Tibial nerve (tissue), 4 donors: Measurements from ENCODE around the gene LIPA. TPM values are rescaled to one million over a fixed set of nuclear protein-coding genes. Genes with fewer than 3 reads are reported as not detected.

Experiments
- DNase-seq, 2 donors: peaks; one replicate each; pipeline ENCODE4 v3.0.0-alpha.2; 2019; ENCODE audit warnings: low spot score in 2 of 2
- H3K27ac ChIP-seq, 4 donors: fragments of 200-600 bp; sonication (generic) in 3 of 4; one replicate each; pipeline ENCODE4 v1.5.1; 2017 to 2019; ENCODE audit warnings: mild to moderate bottlenecking in 1 of 4
- H3K27me3 ChIP-seq, 2 donors: fragments of 200-600 bp; sonication (generic) in 1 of 2; one replicate each; pipeline versions ENCODE4 v1.5.1 to v1.6.0; 2017 to 2019
- H3K36me3 ChIP-seq, 3 donors: fragments of 200-600 bp; sonication (generic); one replicate each; pipeline ENCODE4 v1.5.1; 2018 to 2019
- H3K4me1 ChIP-seq, 4 donors: fragments of 200-600 bp; sonication (generic) in 3 of 4; one replicate each; pipeline ENCODE4 v1.5.1; 2017 to 2019
- H3K4me3 ChIP-seq, 4 donors: fragments of 200-600 bp; sonication (generic) in 3 of 4; one replicate each; pipeline ENCODE4 v1.5.1; 2017 to 2019; ENCODE audit warnings: mild to moderate bottlenecking in 1 of 4, moderate library complexity in 1 of 4
- H3K9me3 ChIP-seq, 4 donors: fragments of 200-600 bp; sonication (generic) in 3 of 4; one replicate each; pipeline ENCODE4 v1.5.1; 2017 to 2019
- EP300 ChIP-seq, 2 donors: sonication (generic); formaldehyde crosslinking; IDR thresholded peaks; one replicate each; pipeline ENCODE4 v1.6.1; 2017; ENCODE audit warnings: antibody characterized with exemption in 2 of 2, mild to moderate bottlenecking in 1 of 2
- POLR2A ChIP-seq, 2 donors: fragments of 450-650 bp; IDR thresholded peaks; one replicate each; pipeline ENCODE4 v1.6.1; 2017; ENCODE audit warnings: antibody characterized with exemption in 2 of 2, mild to moderate bottlenecking in 2 of 2, moderate library complexity in 2 of 2
- WGBS, 2 donors: methylation state at CpG; one replicate each; pipeline ENCODE4 v1.1.5; 2018; 5-methylcytosine and 5-hydroxymethylcytosine counted together
- total RNA-seq, 4 donors: library from RNA; depleted of rRNA; stranded (reverse); fragments of >200 nt; gene quantifications; one replicate each; pipeline ENCODE4 v1.1.0, GENCODE V29; 2016
- TF ChIP-seq, protein P1 (sequence below), 5 experiments: fragments of 200-600 bp in 3 of 5; fragments of 450-650 bp in 2 of 5; sonication (generic) in 3 of 5; IDR thresholded peaks; one replicate each; pipeline ENCODE4 v1.5.1; 2016 to 2019; ENCODE audit warnings: antibody characterized with exemption in 5 of 5, mild to moderate bottlenecking in 3 of 5, moderate library complexity in 2 of 5

Gene LIPA
- total RNA-seq, 4 donors from 2014 or later: 36.6 to 57.9 (median 39.5) TPM

DNA sequence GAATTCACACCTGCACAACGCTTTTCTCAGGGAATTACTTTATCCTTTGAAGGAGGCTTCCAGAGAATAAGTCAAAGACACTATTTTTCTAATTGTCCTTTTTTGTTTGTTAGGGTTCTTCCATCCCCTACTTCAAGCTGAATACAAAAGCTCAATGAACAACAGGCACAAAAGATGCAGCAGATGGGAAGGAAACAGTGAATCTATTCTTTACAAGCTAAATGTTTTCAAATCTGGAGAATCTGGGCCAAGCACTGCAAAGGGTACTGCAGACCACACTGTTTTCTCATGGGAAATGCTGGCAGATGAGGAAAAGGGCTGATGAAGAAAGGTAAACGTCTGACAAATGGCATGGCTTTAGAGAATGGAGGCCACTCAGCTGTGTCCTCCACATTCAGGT is 18.5 kb downstream of the LIPA start:
- WGBS, 2 donors: 50 to 56% methylated on average over 2 of the region's 2 CpGs
- Histone ChIP-seq H3K36me3 (peaks cover 0 to 26% (median 0%) of the 10 kb centered on the region in 3 donors), H3K4me3 (no peak overlapping the region), H3K27ac (no peak overlapping the region), H3K27me3 (no peaks in the 10 kb centered on the region), H3K4me1 (peaks cover 0 to 8% (median 2%) of the 10 kb centered on the region in 4 donors), H3K9me3 (no peaks in the 10 kb centered on the region)
- TF ChIP-seq POLR2A (IDR thresholded peaks at IDR 0.05): no peak
- TF ChIP-seq, protein P1, sequence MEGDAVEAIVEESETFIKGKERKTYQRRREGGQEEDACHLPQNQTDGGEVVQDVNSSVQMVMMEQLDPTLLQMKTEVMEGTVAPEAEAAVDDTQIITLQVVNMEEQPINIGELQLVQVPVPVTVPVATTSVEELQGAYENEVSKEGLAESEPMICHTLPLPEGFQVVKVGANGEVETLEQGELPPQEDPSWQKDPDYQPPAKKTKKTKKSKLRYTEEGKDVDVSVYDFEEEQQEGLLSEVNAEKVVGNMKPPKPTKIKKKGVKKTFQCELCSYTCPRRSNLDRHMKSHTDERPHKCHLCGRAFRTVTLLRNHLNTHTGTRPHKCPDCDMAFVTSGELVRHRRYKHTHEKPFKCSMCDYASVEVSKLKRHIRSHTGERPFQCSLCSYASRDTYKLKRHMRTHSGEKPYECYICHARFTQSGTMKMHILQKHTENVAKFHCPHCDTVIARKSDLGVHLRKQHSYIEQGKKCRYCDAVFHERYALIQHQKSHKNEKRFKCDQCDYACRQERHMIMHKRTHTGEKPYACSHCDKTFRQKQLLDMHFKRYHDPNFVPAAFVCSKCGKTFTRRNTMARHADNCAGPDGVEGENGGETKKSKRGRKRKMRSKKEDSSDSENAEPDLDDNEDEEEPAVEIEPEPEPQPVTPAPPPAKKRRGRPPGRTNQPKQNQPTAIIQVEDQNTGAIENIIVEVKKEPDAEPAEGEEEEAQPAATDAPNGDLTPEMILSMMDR (IDR thresholded peaks at IDR 0.05): no peak
- no peak for TF ChIP-seq EP300 (IDR thresholded peaks at IDR 0.05)
- DNase-seq: no peak

DNA sequence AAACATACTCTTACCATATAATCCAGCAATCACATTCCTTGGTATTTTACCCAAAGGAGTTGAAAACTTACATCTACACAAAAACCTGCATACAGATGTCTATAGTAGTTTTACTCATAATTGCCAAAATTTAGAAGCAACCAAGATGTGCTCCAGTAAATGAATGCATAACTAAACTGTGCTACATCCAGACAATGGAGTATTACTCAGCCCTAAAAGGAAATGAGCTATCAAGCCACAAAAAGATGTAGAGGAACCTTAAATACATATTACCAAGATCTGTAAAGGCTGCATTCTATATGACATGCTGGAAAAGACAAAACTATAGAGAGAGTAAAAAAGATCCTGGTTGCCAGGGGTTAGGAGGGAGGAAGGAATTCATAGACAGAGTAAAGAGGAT is 22.6 kb downstream of the LIPA start:
- TF ChIP-seq EP300 (IDR thresholded peaks at IDR 0.05): no peak
- H3K4me1 ChIP-seq: peaks cover 0 to 19% (median 0%) of the 10 kb centered on the region in 4 donors
- DNase-seq: no peak
- no peak overlapping the region for H3K4me3 ChIP-seq
- no peaks in the 10 kb centered on the region for H3K9me3 ChIP-seq
- no peaks in the 10 kb centered on the region for H3K27me3 ChIP-seq
- H3K36me3 ChIP-seq: peaks cover 0 to 27% (median 0%) of the 10 kb centered on the region in 3 donors
- no peak overlapping the region for H3K27ac ChIP-seq

DNA sequence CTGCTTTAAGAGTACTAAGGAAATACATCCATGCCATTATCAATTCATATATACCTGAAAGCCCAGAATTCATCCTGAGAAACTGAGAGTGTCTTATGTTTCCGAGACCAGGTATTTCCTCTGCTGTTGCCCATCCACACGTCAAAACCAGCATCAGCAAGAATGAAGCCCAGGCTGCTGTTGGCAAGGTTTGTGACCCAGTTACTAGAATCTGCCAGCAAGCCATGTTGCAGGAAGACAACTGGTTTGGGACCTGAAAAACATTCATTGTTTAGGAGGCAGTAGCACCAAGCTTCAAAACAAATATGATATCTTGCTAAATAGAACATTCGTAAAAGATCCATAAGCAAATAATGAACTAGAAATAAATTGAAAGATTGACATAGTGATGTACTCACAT is 23.4 kb downstream of the LIPA start:
- 89 to 91% methylated on average over 3 of the region's 3 CpGs for WGBS, 2 donors
- Histone ChIP-seq H3K9me3 (no peaks in the 10 kb centered on the region), H3K27me3 (no peaks in the 10 kb centered on the region), H3K27ac (no peak overlapping the region), H3K4me3 (no peak overlapping the region), H3K4me1 (peaks cover 0 to 18% (median 0%) of the 10 kb centered on the region in 4 donors), H3K36me3 (peaks cover 0 to 26% (median 0%) of the 10 kb centered on the region in 3 donors)
- TF ChIP-seq, protein P1 (IDR thresholded peaks at IDR 0.05): no peak
- TF ChIP-seq EP300 (IDR thresholded peaks at IDR 0.05): no peak
- no peak for TF ChIP-seq POLR2A (IDR thresholded peaks at IDR 0.05)
- no peak for DNase-seq

DNA sequence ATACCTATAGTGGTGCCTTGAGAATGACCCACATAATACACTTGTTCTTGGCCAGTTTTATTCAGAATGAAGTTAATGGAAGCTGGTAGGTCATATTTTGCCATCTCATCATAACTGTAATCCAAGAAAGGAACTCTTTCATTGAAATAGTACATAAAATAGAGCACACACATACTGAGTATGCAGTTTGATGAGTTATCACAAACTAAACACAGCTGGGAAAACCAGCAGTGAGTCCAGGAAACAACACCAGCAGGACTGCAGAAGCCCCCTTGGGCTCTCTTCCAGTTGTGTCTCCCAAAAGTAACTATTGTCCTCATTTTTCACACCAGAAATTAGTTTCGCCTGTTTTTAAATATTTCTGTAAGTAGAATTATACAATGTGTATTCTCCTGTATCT is 24.7 kb downstream of the LIPA start:
- no peak overlapping the region for H3K4me3 ChIP-seq
- H3K36me3 ChIP-seq: peaks cover 0 to 18% (median 0%) of the 10 kb centered on the region in 3 donors
- H3K9me3 ChIP-seq: no peaks in the 10 kb centered on the region
- TF ChIP-seq, protein P1 (IDR thresholded peaks at IDR 0.05): no peak
- no peak for TF ChIP-seq EP300 (IDR thresholded peaks at IDR 0.05)
- no peak for TF ChIP-seq POLR2A (IDR thresholded peaks at IDR 0.05)
- no peak overlapping the region for H3K27ac ChIP-seq
- 89 to 90% methylated on average over 1 of the region's 1 CpG for WGBS, 2 donors
- no peaks in the 10 kb centered on the region for H3K27me3 ChIP-seq
- DNase-seq: no peak
- peaks cover 0 to 15% (median 0%) of the 10 kb centered on the region in 4 donors for H3K4me1 ChIP-seq

DNA sequence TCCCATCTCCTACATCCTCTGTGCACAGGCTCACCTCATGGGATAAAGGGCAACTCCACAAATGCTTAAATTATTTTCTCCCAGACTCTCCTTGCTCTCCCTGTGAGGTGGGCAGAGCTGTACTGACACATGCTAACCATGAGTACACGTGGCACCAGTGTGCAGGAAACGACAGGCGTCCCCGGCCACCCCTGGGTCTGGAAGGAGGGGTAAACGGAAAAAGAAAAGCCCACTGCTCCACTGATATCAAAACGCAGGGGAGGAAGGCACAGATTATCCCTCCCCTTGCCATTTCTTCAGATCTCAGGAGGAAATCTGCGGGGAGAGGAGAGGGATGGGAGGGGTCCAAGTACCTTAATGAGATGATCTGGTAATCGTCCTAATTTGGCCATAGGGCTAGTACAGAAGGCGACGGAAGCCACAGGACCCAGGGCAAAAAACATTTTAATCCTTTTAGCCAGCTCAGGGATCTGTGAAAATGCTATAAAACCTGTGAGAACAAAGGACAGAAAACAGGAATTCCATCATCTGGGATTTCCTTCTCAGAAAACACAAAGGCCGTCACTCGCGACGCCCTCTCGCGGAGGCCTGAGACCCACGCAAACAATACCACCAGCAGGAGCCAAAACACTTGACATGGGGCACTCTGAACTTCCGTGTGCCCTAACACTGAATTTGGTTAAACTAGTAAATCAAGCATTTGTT is 26.7 kb downstream of the LIPA start:
- no peaks in the 10 kb centered on the region for H3K9me3 ChIP-seq
- H3K27me3 ChIP-seq: no peaks in the 10 kb centered on the region
- WGBS, 2 donors: 42 to 50% methylated on average over 18 of the region's 18 CpGs
- TF ChIP-seq EP300 (IDR thresholded peaks at IDR 0.05) (peak; percentile 45 to 52), POLR2A (IDR thresholded peaks at IDR 0.05) (no peak)
- TF ChIP-seq, protein P1 (IDR thresholded peaks at IDR 0.05): peak in 4 of 5 experiments; percentile 20 to 44 (median 37)
- peak overlapping the region in 1 of 4 donors; percentile 7 for H3K4me3 ChIP-seq
- peak overlapping the region; percentile 5 to 75 (median 32) for H3K27ac ChIP-seq
- H3K36me3 ChIP-seq: peaks cover 0 to 18% (median 0%) of the 10 kb centered on the region in 3 donors
- peak in 1 of 2 donors; percentile 39 for DNase-seq
- peaks cover 0 to 19% (median 0%) of the 10 kb centered on the region in 4 donors for H3K4me1 ChIP-seq
